Coronary artery (tissue), 2 donors: Measurements from ENCODE around the gene MUC5AC.
A peak's percentile ranks its signal among the peaks of the same experiment; 100 is the strongest.

Experiments used
- DNase-seq: peaks from one replicate; pipeline ENCODE4 v3.0.0-alpha.2; 2017; ENCODE audit warnings: low spot score
- H3K27ac ChIP-seq, 2 donors: fragments of 200-600 bp; sonication (generic); one replicate each; pipeline ENCODE4 v1.5.1; 2016 to 2019
- H3K4me3 ChIP-seq: fragments of 200-600 bp; sonication (generic); 2 replicates; pipeline ENCODE4 v1.5.1; 2016; ENCODE audit warnings: mild to moderate bottlenecking, moderate library complexity
- TF ChIP-seq, protein P1 (sequence below): fragments of 200-600 bp; sonication (generic); IDR thresholded peaks from one replicate; pipeline ENCODE4 v1.5.1; 2019; ENCODE audit warnings: antibody characterized with exemption

MUC5AC gene

DNA sequence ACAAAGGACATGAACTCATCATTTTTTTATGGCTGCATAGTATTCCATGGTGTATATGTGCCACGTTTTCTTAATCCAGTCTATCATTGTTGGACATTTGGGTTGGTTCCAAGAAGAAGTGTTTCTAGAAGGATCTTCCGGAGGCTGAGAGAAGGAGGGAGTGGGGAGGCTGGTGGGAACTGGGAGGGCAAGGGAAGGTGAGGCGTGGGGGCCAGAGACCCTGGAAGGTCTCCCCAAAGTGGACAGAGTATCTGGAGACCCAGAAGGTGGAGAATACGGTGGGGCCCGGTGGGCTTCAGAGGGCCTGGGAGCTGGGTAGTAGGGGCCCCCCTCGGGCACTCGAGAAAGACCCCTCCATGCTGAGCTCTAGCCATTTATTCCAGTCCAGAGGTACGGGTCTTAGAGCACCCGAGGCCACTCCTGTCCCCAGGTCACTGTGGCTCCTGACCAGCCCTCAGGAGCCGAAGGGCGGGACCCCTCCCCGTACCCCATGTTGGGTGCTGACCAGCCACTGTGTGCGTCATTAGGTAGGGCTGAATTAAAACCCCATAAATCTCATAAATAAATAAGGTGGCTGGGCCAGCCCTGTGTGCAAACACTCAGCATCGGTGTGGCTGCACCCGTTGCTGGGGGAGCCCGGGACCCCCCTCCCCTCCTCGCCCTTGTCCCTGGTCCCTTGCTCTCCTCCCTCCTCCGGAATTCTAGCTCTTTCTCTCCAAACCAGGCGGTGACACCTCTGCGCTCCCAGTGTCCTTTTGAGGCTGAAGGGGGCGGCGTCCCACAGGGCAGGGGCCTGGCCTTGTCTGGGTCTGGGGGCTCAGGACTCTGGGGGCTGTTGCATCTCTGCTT lies 38.8 kb upstream of the MUC5AC start:
- Histone ChIP-seq H3K27ac (no peak overlapping the region), H3K4me3 (no peak overlapping the region)
- TF ChIP-seq, protein P1, sequence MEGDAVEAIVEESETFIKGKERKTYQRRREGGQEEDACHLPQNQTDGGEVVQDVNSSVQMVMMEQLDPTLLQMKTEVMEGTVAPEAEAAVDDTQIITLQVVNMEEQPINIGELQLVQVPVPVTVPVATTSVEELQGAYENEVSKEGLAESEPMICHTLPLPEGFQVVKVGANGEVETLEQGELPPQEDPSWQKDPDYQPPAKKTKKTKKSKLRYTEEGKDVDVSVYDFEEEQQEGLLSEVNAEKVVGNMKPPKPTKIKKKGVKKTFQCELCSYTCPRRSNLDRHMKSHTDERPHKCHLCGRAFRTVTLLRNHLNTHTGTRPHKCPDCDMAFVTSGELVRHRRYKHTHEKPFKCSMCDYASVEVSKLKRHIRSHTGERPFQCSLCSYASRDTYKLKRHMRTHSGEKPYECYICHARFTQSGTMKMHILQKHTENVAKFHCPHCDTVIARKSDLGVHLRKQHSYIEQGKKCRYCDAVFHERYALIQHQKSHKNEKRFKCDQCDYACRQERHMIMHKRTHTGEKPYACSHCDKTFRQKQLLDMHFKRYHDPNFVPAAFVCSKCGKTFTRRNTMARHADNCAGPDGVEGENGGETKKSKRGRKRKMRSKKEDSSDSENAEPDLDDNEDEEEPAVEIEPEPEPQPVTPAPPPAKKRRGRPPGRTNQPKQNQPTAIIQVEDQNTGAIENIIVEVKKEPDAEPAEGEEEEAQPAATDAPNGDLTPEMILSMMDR, result no peak
- peak; percentile 50 for DNase-seq

DNA sequence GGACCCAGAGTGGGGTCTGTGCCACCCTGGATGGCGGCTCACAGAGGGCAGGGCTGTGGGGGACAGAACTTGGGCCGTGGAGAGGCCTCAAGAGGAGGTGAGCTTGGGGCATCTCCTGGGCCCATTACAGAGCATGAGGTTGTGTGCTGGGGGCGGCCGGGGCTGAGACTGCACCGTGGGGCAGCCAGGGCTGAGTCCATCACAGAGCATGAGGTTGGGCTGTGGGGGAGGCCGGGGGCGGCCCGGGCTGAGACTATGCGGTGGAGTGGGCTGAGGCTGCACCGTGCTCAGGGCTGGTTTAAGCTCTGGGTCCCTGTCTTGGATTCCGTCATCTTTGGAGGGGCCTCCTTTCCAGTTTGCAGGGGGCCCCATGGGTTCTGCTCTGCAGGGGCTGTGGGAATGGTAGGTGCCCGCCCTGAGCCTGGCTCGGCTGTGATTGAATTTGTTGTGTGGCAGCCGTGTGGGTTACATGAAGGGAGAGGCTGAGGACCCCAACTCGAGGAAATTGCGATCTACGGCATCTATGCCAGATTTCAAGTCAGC lies 38.1 kb upstream of the MUC5AC start:
- H3K4me3 ChIP-seq, result no peak overlapping the region
- DNase-seq, result no peak
- no peak overlapping the region for H3K27ac ChIP-seq
- TF ChIP-seq, protein P1, result no peak

DNA sequence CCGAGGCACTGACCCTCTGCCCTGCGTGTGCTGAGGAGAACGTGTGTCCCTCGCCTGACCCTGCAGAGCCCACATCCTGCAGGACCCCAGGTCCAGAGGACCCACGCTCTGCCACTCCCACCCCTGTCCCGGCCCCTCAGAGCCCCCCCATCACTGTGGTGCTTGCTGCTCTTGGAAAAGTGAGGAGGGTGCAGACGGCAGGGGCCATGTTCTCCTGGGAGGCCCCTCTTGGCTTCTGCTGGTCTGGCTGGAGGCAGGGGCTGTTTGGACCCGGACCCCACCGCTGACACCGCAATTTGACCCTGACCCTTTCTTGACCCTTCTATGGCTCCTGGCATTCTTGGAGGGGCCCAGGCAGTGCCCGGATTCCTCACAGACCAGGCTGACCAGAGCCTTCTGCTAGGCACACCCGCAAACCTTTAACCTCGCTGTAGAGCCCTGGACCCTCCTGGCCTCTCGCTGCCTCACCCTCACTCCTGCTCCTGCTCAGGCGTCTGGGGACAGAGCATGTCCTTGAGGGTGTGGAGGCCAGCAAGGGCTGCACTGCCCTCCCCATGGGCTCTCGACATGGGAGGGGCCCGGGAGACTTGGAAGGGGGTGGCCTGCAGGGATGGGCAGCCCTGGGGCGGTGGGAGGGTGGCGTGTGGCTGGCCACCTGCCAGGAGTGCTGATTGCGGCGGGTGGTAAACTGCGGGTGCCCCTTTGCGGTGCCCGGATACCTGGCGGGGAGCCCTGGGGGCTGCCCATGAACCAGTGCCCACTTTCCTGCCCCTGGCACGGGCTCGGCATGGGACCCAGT lies 37.0 kb upstream of the MUC5AC start:
- H3K27ac ChIP-seq, result no peak overlapping the region
- no peak for DNase-seq
- TF ChIP-seq, protein P1, result no peak
- H3K4me3 ChIP-seq, result no peak overlapping the region

DNA sequence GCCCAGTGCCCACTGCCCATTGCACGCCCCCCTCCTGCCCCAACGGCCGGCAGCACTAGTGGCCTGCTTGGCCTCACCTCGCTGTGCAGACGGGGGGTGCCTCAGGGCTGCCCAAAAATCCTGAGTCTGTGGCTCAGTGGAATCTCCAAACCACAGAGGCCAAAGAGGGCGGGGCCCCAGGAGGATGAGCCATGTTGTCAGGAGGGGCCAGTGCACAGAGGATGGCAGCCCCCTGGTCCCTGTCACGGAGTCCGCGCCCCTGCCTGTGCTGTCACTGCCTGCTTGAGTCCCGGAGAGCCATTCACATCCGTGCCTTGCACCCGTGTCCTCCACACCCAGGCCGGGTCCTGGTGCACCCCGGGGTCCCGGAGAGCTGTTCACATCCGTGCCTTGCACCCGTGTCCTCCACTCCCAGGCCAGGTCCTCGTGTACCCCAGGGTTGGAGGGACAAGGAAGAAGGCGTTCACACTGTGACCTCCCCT lies 36.4 kb upstream of the MUC5AC start:
- H3K27ac ChIP-seq, result no peak overlapping the region
- no peak overlapping the region for H3K4me3 ChIP-seq
- TF ChIP-seq, protein P1, result no peak
- no peak for DNase-seq

DNA sequence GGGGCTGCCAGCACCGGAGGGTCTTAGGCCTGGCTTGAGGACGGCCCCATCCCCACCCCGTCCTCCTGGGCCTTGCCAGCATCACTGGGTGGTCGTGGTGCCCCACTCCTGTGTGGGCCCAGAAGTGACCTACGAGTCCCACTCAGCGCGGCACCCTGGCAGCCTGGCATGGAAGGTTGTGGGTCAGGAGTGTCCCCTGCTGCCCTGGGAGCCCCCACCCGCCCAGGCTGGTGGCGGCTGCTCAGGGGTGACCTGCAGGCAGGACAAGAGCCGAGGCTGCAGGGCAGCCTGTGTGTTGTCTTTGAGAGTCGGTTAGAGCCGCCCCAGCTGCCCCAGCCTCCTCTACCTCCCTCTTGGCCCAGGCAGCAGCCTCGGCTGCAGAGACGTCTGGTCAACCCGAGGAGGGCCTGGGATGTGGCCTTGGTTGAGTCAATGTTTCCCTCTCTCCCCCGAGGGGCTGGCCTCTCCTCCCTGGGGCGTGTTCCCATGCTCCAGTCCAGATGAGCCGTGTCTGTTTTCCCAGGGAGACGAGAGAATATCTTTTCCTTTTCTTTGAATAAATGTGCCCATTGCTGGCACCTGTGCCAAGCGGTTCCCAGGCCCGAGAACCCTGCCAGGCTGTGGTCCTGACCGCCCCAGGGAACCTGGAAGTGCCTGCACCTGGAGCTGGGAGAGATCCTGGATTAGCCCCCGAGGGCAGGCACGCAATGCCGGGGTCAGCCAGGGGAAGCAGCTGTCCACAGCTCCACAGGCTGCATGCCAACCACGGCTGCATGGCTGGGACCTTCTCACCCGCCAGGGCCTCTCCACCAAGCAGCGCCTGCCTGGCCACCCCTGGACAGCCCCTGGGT lies 35.7 kb upstream of the MUC5AC start:
- DNase-seq, result no peak
- H3K4me3 ChIP-seq, result no peak overlapping the region
- TF ChIP-seq, protein P1, result no peak

DNA sequence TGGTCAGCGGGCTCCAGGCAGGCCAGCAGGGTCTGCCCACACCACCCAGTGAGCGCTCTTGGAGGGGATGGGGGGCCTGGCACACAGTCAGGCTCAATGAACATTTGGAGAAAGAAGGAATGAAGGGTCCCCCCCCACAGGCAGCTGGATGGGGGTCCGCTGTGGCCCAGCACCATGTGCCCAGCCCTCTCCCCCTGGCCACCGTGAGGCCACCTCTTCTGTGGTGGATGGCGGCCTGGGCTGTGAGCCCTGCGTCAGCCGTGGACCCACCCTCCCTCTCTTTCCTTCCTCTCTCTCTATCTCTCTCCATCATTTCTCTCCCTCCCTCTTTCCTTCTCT lies 35.1 kb upstream of the MUC5AC start:
- no peak overlapping the region for H3K27ac ChIP-seq
- DNase-seq, result no peak
- TF ChIP-seq, protein P1, result no peak
- H3K4me3 ChIP-seq, result no peak overlapping the region

More for the DNA sequence above, 35.7 kb upstream of the MUC5AC start:
- no peak overlapping the region for H3K27ac ChIP-seq
